ENCODE results near the gene LARP1B.
"Not testable (repeated sequence)": the region's sequence is repeated elsewhere in the genome, so short reads cannot be mapped to it uniquely, and the experiment has no call there.

LARP1B gene

GRCh38 chr4:128060699-128061565, at the start of gene LARP1B:
LARP1B (plus strand) TSS chr4:128061312; CDS start chr4:128074952, 13,640 bp downstream.
- DNase-seq: peak; percentile 93

GRCh38 chr4:128025319-128025718, 35.8 kb upstream of the LARP1B start:
- no peak for DNase-seq

- DNase-seq: no peak
Measured at GRCh38 chr4:128029907-128030306, 31.2 kb upstream of the LARP1B start.

- no peak for DNase-seq
Measured at GRCh38 chr4:128031756-128032384, 29.2 kb upstream of the LARP1B start.

- DNase-seq: no peak
Measured at GRCh38 chr4:128039568-128039967, 21.5 kb upstream of the LARP1B start.

DNA sequence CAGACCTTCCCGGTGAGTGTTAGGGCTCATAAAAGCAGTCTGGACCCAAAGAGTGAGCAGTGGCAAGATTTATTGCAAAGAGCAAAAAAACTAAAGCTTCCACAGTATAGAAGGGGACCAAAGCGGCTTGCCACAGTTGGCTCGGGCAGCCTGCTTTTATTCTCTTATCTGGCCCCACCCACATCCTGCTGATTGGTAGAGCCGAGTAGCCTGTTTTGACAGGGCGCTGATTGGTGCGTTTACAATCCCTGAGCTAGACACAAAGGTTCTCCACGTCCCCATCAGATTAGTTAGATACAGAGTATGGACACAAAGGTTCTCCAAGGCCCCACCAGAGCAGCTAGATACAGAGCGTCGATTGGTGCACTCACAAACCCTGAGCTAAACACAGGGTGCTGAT, 14.1 kb upstream of the LARP1B start:
- DNase-seq: not testable (repeated sequence)

DNA sequence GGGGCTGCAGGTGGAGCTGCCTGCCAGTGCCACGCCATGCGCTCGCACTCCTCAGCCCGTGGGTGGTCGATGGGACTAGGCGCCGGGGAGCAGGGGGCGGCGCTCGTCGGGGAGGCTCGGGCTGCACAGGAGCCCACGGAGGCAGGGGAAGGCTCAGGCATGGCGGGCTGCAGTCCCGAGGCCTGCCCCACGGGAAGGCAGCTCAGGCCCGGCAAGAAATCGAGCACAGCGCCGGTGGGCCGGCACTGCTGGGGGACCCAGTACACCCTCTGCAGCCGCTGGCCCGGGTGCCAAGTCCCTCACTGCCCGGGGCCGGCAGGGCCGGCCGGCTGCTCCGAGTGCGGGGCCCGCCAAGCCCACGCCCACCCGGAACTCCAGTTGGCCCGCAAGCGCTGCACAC, 13.6 kb upstream of the LARP1B start:
- not testable (repeated sequence) for DNase-seq

DNA sequence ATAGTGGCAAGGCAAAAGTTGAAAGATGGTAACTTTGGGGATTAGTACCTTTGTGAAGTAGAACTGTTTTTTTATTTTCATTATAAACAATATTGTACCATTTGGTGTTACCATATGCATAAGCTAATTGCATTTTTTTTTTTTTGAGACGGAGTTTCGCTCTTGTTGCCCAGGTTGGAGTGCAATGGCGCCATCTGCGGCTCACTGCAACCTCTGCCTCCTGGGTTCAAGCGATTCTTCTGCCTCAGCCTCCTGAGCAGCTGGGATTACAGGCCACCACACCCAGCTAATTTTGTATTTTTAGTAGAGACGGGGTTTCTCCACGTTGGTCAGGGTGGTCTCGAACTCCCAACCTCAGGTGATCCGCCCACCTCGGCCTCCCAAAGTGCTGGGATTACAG, 9.9 kb upstream of the LARP1B start:
- not testable (repeated sequence) for DNase-seq

GRCh38 chr4:128054907-128055306, 6.2 kb upstream of the LARP1B start:
- DNase-seq: not testable (repeated sequence)

GRCh38 chr4:128055441-128056206, 5.5 kb upstream of the LARP1B start:
- DNase-seq: not testable (repeated sequence)

DNA sequence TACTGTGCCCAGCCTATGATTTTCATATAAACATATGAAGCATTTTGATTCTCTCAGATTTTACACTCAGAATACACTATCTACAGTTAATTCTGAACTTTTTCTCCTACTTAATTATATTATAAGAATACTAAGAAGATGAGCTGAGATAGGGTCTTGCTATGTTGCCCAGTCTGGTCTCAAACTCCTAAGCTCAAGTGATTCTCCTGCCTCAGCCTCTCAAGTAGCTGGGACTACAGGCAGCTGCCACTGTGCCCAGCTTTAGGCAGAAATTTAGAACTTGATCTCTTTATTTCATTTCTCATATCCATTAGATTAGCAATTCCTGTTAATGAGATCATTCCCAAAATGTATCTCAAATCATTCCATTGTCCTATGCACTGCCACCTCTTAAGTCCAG, 4.7 kb upstream of the LARP1B start:
- DNase-seq: no peak

GRCh38 chr4:128060121-128060698, 902 bp upstream of the LARP1B start:
- no peak for DNase-seq

DNA sequence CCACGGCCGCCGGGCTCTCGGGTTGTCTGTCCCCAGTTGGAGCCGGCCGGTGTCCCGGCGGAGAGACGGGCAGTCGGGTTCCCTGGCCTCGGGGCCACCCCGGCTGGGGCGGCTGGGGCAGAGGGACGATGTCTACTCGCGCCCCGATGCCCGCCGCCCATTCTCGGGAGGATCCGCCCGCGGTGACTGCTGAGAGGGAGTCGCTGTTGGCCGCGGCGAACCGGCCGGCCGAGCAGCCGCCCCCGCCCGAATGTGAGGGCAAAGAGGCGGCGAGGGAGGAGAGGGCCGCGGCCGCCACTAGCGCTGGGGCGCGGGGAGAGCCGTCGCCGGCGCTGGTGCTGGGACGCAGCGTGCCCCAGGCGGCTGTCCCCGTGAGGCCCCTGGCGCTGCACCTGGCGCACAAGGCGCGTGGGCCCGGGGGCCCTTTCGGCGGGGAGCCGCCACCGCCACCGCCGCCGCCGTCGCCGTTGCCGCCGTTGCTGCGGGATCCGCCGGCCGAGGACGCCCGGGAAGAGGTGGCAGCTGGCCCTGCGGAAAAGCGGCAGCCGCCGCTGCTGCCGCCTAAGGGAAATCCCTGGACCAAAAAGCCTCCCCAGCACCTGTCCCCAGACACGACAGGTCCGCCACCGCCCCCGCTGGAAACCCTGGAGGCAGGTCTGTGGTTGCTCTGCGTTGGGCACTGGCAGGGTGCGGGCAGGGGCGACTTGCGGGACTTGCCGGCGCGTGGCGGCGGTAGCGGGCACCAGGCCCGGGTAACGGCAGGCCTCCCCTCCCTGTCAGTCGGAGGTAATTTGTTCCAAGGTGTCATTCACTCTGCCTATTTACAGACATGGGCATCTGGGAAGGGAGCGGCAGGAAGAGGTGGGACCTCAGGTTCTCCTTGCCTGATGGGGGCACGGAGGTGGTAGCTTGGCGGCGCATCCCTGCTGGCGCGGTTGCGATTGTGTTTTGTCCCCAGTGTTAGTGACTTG, 739 bp downstream of the LARP1B start:
- peak; percentile 70 for DNase-seq

GRCh38 chr4:128066453-128066820, 5.3 kb downstream of the LARP1B start:
- DNase-seq: not testable (repeated sequence)

DNA sequence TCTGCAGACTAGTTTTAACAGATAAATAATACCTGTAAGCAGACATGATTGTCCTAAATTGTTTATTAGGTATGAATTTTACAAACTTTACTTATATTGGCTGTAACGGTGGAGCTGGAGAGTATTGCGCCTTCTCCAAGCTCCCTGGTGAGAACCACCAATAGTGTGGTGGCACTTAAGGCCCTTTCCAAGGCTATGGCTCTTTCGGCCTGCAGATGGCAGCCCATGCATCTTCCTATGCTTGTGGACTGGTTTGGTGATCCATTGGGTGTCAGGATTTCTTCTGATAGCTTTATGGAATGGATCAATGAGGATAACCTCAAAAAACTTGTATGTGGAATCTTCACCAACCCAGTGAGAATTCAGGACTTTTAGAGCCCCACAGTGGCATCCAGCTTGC, 7.8 kb downstream of the LARP1B start:
- no peak for DNase-seq

DNA sequence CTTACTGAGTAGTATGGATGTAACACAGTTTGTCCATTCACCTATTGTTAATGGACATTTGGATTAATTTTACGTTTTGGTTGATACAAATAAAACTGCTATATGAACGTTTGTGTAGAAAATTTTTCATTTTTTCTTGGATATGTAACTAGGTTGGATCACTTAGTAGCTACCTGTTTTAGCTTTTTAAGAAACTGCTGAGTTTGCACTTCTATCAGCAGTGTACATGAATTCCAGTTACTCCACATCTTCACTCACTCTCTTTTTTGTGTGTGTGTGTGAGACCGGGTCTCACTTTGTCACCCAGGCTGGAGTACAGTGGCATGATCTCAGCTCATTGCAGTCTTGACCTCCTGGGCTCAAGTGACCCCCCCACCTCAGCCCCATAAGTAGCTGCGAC, 15.4 kb downstream of the LARP1B start:
- DNase-seq: no peak

- DNase-seq: not testable (repeated sequence)
Measured at GRCh38 chr4:128095293-128095692, 34.2 kb downstream of the LARP1B start.

DNA sequence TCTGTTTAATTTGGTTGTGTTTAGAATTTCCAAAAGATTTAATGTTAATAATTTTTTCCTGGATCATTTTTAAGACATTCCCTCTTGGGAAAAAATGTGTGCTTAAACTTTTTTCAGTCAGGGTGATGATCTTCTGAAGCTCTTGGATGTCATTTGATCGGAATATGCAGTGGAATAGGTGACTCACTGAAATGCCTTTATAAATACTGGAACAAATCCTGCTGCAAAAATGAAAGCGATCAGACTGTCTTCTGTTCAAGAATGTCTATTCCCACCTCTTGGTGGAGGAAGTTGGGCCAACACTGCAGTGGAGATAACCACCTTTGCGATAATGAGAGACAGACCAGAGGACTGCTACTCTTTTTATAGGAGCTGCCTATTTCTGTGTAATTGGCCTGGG, 46.7 kb downstream of the LARP1B start:
- no peak for DNase-seq

GRCh38 chr4:128123036-128123435, 61.9 kb downstream of the LARP1B start:
- DNase-seq: no peak

DNA sequence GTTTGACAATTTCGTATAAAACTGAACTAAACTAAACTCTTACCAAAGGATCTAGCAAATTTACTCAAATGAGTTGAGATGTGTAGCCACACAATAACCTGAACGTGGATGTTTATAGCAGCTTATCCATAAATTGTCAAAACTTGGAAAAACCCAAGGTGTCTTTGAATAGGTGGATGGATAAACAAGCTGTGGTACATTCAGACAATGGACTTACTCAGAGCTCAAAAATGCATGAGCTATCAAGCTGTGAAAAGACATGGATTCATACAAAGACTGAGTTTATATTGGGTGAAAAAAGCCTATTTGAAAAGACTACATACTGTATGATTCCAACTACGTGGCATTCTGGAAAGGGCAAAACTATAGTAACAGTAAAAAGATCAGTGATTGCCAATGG, 69.5 kb downstream of the LARP1B start:
- DNase-seq: no peak

DNA sequence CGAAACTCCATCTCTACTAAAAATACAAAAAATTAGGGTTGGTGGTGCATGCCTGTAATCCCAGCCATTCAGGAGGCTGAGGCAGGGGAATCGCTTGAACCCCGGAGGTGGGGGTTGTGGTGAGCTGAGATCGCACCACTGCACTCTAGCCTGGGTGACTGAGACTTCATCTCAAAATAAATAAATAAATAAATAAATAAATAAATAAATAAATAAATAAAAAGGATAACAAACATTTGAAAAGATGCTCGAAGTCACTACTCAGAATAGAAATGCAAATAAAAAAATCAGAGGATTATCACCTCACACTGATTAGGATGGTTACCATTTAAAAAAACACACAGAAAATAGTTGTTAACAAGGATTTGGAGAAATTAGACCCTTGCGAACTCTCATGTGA, 73.8 kb downstream of the LARP1B start:
- DNase-seq: no peak

DNA sequence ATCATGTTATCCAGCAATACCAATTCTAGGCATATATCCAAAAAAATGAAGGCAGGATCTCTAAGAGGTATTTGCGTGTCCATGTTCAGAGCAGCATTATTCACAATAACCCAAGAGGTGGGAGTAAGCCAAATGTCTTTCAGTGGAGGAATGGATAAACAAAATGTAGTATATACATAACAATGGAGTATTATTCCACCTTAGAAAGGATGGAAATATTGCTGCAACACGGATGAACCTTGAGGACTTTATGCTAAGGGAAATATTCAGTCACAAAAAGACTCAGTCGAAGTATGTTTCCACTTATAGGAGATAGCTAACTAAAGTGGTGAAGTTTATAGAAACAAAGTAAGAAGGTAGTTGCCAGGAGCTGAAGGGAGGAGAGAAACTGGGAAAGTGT, 74.3 kb downstream of the LARP1B start:
- DNase-seq: no peak

Measured in NCI-H2029 (cell line).